GM12878 (cell line): Measurements from ENCODE around the gene PPP1R37. TPM values are rescaled to one million over a fixed set of nuclear protein-coding genes. Genes with fewer than 3 reads are reported as not detected.

ENCODE experiments used
- ATAC-seq: fragments of 200-7000 bp; cut with Tn5 transposase; 3 replicates; pipeline ENCODE4 v1.9.1; 2020; ENCODE audit warnings: mild to moderate bottlenecking, moderate library complexity
- BruUV-seq: library from RNA; stranded (reverse); fragments of 400-500 nt; replicated peaks from 2 replicates; lab custom pipeline; 2021; lab: Mats Ljungman, UMichigan
- CTCF ChIA-PET: fragments of 300-600 bp; sonication (Branson Sonifier 250); formaldehyde crosslinking; extraction: SDS; loops from one replicate; lab custom pipeline; 2021; ENCODE audit warnings: inconsistent platforms; lab: Yijun Ruan, JAX
- POLR2A ChIA-PET: fragments of 350-600 bp; formaldehyde crosslinking; extraction: SDS; loops from one replicate; lab custom pipeline; 2021; ENCODE audit warnings: inconsistent platforms; lab: Charles Lee
- RAD21 ChIA-PET: fragments of 300-600 bp; sonication (Branson Sonifier 250); formaldehyde crosslinking; loops from one replicate; lab custom pipeline; 2023; ENCODE audit warnings: antibody characterized with exemption; ENCODE audit not compliant: unreplicated experiment; lab: Charles Lee
- SMC1A ChIA-PET: fragments of 300-600 bp; sonication (Branson Sonifier 250); formaldehyde crosslinking; loops from one replicate; lab custom pipeline; 2023; ENCODE audit not compliant: unreplicated experiment, uncharacterized antibody; lab: Charles Lee
- DNase-seq: peaks from one replicate; pipeline ENCODE4 v3.0.0-alpha.2; 2011; ENCODE audit warnings: low read depth, low spot score
- FAIRE-seq: peaks from 3 replicates; lab custom pipeline; 2011; peaks lifted over from hg19 to GRCh38; lab: Jason Lieb, UNC
- H2AFZ ChIP-seq: 2 replicates; pipeline ENCODE4 v1.6.0; 2011; ENCODE audit warnings: low read depth, low read length, control low read depth; ENCODE audit not compliant: control insufficient read depth
- H3K27ac ChIP-seq: 2 replicates; pipeline ENCODE4 v1.5.1; 2011; ENCODE audit warnings: control low read depth; ENCODE audit not compliant: control insufficient read depth, insufficient read depth
- H3K27me3 ChIP-seq, 2 experiments: replicated peaks in 1 of 2; 2 replicates each; pipeline versions ENCODE4 v1.6.0 to v1.6.1; 2011; ENCODE audit warnings: low read length in 1 of 2; ENCODE audit not compliant: control insufficient read depth in 2 of 2, insufficient read depth in 2 of 2
- H3K36me3 ChIP-seq, 2 experiments: 2 replicates each; pipeline ENCODE4 v1.5.1; 2011; ENCODE audit warnings: low read length in 1 of 2; ENCODE audit not compliant: control insufficient read depth in 2 of 2, insufficient read depth in 2 of 2
- H3K4me1 ChIP-seq: 2 replicates; pipeline ENCODE4 v1.6.1; 2011; ENCODE audit warnings: mild to moderate bottlenecking, low read length, moderate library complexity, mixed read lengths; ENCODE audit not compliant: control insufficient read depth, insufficient read depth
- H3K4me2 ChIP-seq: 2 replicates; pipeline ENCODE4 v1.6.0; 2011; ENCODE audit warnings: control low read depth; ENCODE audit not compliant: control insufficient read depth, insufficient read depth
- H3K4me3 ChIP-seq: fragments of 200-600 bp; sonication (generic); 2 replicates; pipeline ENCODE4 v1.5.1; 2016
- H3K79me2 ChIP-seq: 2 replicates; pipeline ENCODE4 v1.6.0; 2011; ENCODE audit warnings: low read length; ENCODE audit not compliant: control insufficient read depth, insufficient read depth
- H3K9ac ChIP-seq: 2 replicates; pipeline ENCODE4 v1.8.0; 2011; ENCODE audit warnings: low read length, control low read depth, mixed read lengths; ENCODE audit not compliant: control insufficient read depth, insufficient read depth
- H3K9me3 ChIP-seq: replicated peaks from 3 replicates; pipeline ENCODE4 v1.5.1; 2011; ENCODE audit warnings: mild to moderate bottlenecking, low read length; ENCODE audit not compliant: control insufficient read depth, insufficient read depth
- H4K20me1 ChIP-seq: 2 replicates; pipeline ENCODE4 v1.6.0; 2011; ENCODE audit not compliant: control insufficient read depth, insufficient read depth
- BRCA1 ChIP-seq: IDR thresholded peaks from 2 replicates; pipeline ENCODE4 v1.6.1; 2011; ENCODE audit warnings: low read depth, low read length, improper control_type of control experiment
- CBX3 ChIP-seq: fragments of 200-600 bp; sonication (generic); IDR thresholded peaks from 2 replicates; pipeline ENCODE4 v1.6.1; 2016; ENCODE audit warnings: low read depth, borderline replicate concordance
- SRF ChIP-seq, 2 experiments: IDR thresholded peaks; 2 replicates each; pipeline ENCODE4 v1.6.1; 2011; ENCODE audit warnings: low read depth in 2 of 2, low read length in 2 of 2, mild to moderate bottlenecking in 1 of 2, moderate library complexity in 1 of 2
- WGBS: methylation state at CpG from one replicate; pipeline ENCODE4 v1.1.6; 2016; ENCODE audit warnings: low lambda C conversion rate; ENCODE audit not compliant: insufficient replicate concordance, insufficient coverage; ENCODE audit errors: missing lambda C conversion rate; 5-methylcytosine and 5-hydroxymethylcytosine counted together
- in situ Hi-C: fragments of 300-500 bp; cut with MboI; formaldehyde crosslinking; loops from 9 replicates; pipeline ENCODE4 v1.14.3; 2018; ENCODE audit warnings: mixed read lengths
- intact Hi-C: fragments of 100-400 bp; cut with micrococcal nuclease; formaldehyde crosslinking; loops from one replicate; pipeline ENCODE4 v1.14.2; 2022; ENCODE audit not compliant: unreplicated experiment
- polyA plus RNA-seq, 11 experiments: library from polyadenylated mRNA; depleted of rRNA in 4 of 11; unstranded in 6 of 11; stranded (reverse) in 5 of 11; fragments of >200 nt; fragmentation: Nextera tagmentation in 4 of 11; fragmentation: Illumina TruSeq in 1 of 11; extraction: Ambion mirVana in 4 of 11; extraction: Trizol in 1 of 11; gene quantifications; 1 replicate in 1 of 11; 2 replicates in 10 of 11; pipeline versions ENCODE4 v1.2.1 to v1.2.3, GENCODE V29; 2011 to 2016; ENCODE audit warnings: inconsistent platforms in 2 of 11, missing spikeins in 2 of 11, low read depth in 1 of 11
- total RNA-seq, 4 experiments: library from RNA; depleted of rRNA in 3 of 4; stranded (reverse); fragments of >200 nt in 3 of 4; fragmentation: Illumina TruSeq in 1 of 4; extraction: Trizol in 1 of 4; gene quantifications; 2 replicates each; pipeline versions ENCODE4 v1.2.1 to v1.2.3, GENCODE V29; 2013 to 2021
- TF ChIP-seq, protein P1 (sequence below): IDR thresholded peaks from 2 replicates; pipeline ENCODE4 v1.6.1; 2011; ENCODE audit warnings: low read depth, mild to moderate bottlenecking, low read length, moderate library complexity, borderline replicate concordance; ENCODE audit errors: extremely low read depth
- TF ChIP-seq, protein P2 (sequence below): IDR thresholded peaks from 2 replicates; pipeline ENCODE4 v1.6.1; 2011; ENCODE audit warnings: mild to moderate bottlenecking, low read depth, low read length, moderate library complexity; ENCODE audit not compliant: insufficient replicate concordance

The PPP1R37 gene
- total and polyA plus RNA-seq, 10 of the 15 experiments (the other 5 are each of a cell fraction or from before 2014, with no cell fraction given) = 0.09 to 21.3 (median 5.1) TPM; not detected in 1

DNA sequence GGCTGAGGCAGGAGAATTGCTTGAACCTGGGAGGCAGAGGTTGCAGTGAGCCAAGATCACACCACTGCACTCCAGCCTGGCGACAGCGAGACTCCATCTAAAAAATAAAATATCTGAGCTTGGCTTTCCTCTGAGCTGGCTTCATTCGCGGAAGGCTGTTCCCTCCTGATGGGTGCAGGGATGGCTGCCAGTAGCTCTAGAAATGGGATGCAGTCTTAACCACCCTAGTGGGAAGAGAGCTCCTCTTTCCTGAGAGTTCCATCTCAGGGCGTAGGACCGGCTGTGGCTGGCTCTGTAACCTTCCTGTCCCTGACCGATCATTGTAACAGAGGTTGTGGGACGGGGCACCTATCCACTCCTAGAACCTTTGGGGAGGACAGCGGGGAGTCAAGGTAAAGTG lies 32.4 kb downstream of the PPP1R37 start:
- WGBS = 85% methylated on average over 9 of the region's 9 CpGs
- ChIA-PET POLR2A (interaction anchor here (0.5 to 1.4 kb wide), 7 partner anchors 12 to 165 kb away, joined by 3 to 5 read pairs (median 3); no protein-coding TSS in a partner anchor), SMC1A (interaction anchor here (1.0 to 4.6 kb wide), 7 partner anchors 11 to 137 kb away, joined by 3 to 39 read pairs (median 6); partner anchors contain the start of gene PPP1R37), RAD21 (interaction anchor here (1.0 to 1.6 kb wide), 4 partner anchors 34 to 74 kb away, joined by 3 to 5 read pairs (median 3); no protein-coding TSS in a partner anchor)
- H3K4me1 ChIP-seq = peaks cover 28% of the 10 kb centered on the region
- H3K27me3 ChIP-seq = no peaks in the 10 kb centered on the region
- intact Hi-C loops = no loop called here
- H3K4me2 ChIP-seq = no peak overlapping the region
- in situ Hi-C loops = no loop called here
- no peak overlapping the region for H3K4me3 ChIP-seq
- DNase-seq (no peak), ATAC-seq (no peak), FAIRE-seq (no peak)
- H3K9me3 ChIP-seq = no peaks in the 10 kb centered on the region
- H3K27ac ChIP-seq = no peak overlapping the region
- peaks cover 40% of the 10 kb centered on the region for H3K79me2 ChIP-seq
- H4K20me1 ChIP-seq = no peaks in the 10 kb centered on the region
- peaks cover 0 to 11% of the 10 kb centered on the region in 2 experiments; a peak in 3 of 4 replicates for H3K36me3 ChIP-seq
- no TSS peak for BruUV-seq
- no peak overlapping the region for H3K9ac ChIP-seq
- TF ChIP-seq, protein P1, sequence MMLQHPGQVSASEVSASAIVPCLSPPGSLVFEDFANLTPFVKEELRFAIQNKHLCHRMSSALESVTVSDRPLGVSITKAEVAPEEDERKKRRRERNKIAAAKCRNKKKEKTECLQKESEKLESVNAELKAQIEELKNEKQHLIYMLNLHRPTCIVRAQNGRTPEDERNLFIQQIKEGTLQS = no peak
- TF ChIP-seq SRF (IDR thresholded peaks at IDR 0.05; ENCODE audit: low read depth in 2 of 2, low read length in 2 of 2) (no peak), CBX3 (no peak), BRCA1 (no peak)
- TF ChIP-seq, protein P2, sequence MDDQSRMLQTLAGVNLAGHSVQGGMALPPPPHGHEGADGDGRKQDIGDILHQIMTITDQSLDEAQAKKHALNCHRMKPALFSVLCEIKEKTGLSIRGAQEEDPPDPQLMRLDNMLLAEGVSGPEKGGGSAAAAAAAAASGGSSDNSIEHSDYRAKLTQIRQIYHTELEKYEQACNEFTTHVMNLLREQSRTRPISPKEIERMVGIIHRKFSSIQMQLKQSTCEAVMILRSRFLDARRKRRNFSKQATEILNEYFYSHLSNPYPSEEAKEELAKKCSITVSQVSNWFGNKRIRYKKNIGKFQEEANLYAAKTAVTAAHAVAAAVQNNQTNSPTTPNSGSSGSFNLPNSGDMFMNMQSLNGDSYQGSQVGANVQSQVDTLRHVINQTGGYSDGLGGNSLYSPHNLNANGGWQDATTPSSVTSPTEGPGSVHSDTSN = no peak
- TF ChIP-seq, all 136 proteins: peak for 0
- H2AFZ ChIP-seq = no peak overlapping the region
- CTCF ChIA-PET = interaction anchor here (0.5 to 4.5 kb wide), 23 partner anchors 10 to 221 kb away, joined by 3 to 39 read pairs (median 5); partner anchors contain the start of genes BLOC1S3, GEMIN7, PPP1R37 and TRAPPC6A
